Heart left ventricle (tissue), 13 donors: ENCODE data around the gene ACKR2.

Experiments used
- POLR2A ChIP-seq, 2 donors: fragments of 450-650 bp; IDR thresholded peaks; one replicate each; pipeline ENCODE4 v1.6.1; 2017; ENCODE audit warnings: antibody characterized with exemption in 2 of 2, mild to moderate bottlenecking in 2 of 2, moderate library complexity in 2 of 2
- TF ChIP-seq, protein P1 (sequence below), 12 donors: fragments of 200-600 bp; sonication (generic) in 4 of 12; IDR thresholded peaks; one replicate each; pipeline versions ENCODE4 v1.5.0 to v1.8.0; 2018 to 2022; ENCODE audit warnings: antibody characterized with exemption in 12 of 12, mild to moderate bottlenecking in 5 of 12
- donor health status: ischemic (EF 13 %, LVEDD 7.1; RV severe dilation, severe dysfunction).
- donor health status: DM: no; HTN: yes; CAD: no.
- donor health status: DM: no; HTN: no; CAD: no.
- donor health status: ischemic (EF 25% LVEDD 6.9; RV normal size, moderate dysfunction).
- donor health status: ischemic (EF 25% LVEDD 5.7; RV mildly dilated, moderate dysfunction).
- donor health status: ischemic (EF 35%, LVEDD 5.7; RV mildly dilated, moderate dysfunction).
- donor health status: nonischemic (EF 11% LVEDD 7.7; RV severe dilation, severe dysfunction).
- donor health status: DM: yes; HTN: yes; CAD: no.
- donor health status: PGD.
- donor health status: ischemic (EF 29% LVEDD 5.4; RV normal size, mild dysfunction).
- donor health status: nonischemic (EF 23%, LVEDD 6.1; RV moderate dilation, normal function).

DNA sequence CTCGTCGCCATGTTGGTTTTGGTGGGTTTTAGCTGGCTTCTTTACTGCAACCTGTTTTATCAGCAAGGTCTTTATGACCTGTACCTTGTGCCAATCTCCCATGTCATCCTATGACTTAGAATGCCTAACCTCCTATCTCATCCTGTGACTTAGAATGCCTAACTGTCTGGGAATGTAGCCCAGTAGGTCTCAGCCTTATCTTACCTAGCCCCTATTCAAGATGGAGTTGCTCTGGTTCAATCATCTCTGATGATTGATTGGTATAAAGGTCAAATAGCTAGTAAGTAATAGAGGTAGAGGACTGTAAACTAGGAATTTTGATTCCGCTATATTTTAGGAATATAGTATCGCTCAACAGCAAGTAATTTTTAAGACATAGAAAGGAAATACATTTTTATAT is 1.3 kb upstream of the ACKR2 start:
- TF ChIP-seq, protein P1, sequence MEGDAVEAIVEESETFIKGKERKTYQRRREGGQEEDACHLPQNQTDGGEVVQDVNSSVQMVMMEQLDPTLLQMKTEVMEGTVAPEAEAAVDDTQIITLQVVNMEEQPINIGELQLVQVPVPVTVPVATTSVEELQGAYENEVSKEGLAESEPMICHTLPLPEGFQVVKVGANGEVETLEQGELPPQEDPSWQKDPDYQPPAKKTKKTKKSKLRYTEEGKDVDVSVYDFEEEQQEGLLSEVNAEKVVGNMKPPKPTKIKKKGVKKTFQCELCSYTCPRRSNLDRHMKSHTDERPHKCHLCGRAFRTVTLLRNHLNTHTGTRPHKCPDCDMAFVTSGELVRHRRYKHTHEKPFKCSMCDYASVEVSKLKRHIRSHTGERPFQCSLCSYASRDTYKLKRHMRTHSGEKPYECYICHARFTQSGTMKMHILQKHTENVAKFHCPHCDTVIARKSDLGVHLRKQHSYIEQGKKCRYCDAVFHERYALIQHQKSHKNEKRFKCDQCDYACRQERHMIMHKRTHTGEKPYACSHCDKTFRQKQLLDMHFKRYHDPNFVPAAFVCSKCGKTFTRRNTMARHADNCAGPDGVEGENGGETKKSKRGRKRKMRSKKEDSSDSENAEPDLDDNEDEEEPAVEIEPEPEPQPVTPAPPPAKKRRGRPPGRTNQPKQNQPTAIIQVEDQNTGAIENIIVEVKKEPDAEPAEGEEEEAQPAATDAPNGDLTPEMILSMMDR (IDR thresholded peaks at IDR 0.05), result no peak
- TF ChIP-seq POLR2A (IDR thresholded peaks at IDR 0.05), result no peak
